HUES6 (cell line): Measurements from ENCODE around the gene PI4KB.

Source experiments
- H3K27ac ChIP-seq: 2 replicates; pipeline ENCODE4 v1.7.0; 2013; ENCODE audit warnings: low read depth, mild to moderate bottlenecking, low read length, inconsistent platforms
- H3K27me3 ChIP-seq: 2 replicates; pipeline ENCODE4 v1.6.1; 2013; ENCODE audit warnings: low read length; ENCODE audit not compliant: control insufficient read depth, insufficient read depth
- H3K36me3 ChIP-seq: 2 replicates; pipeline ENCODE4 v1.6.1; 2013; ENCODE audit warnings: low read length; ENCODE audit not compliant: control insufficient read depth, insufficient read depth
- H3K4me1 ChIP-seq: 2 replicates; pipeline ENCODE4 v1.6.1; 2013; ENCODE audit warnings: low read length; ENCODE audit not compliant: control insufficient read depth, insufficient read depth
- H3K4me3 ChIP-seq: 2 replicates; pipeline ENCODE4 v1.5.1; 2013; ENCODE audit warnings: low read depth, low read length
- H3K9ac ChIP-seq: one replicate; pipeline ENCODE4 v1.6.1; 2013; ENCODE audit warnings: mild to moderate bottlenecking, low read length
- H3K9me3 ChIP-seq: 2 replicates; pipeline ENCODE4 v1.6.1; 2013; ENCODE audit warnings: low read depth, low read length; ENCODE audit not compliant: control insufficient read depth, insufficient read depth

The PI4KB gene

DNA sequence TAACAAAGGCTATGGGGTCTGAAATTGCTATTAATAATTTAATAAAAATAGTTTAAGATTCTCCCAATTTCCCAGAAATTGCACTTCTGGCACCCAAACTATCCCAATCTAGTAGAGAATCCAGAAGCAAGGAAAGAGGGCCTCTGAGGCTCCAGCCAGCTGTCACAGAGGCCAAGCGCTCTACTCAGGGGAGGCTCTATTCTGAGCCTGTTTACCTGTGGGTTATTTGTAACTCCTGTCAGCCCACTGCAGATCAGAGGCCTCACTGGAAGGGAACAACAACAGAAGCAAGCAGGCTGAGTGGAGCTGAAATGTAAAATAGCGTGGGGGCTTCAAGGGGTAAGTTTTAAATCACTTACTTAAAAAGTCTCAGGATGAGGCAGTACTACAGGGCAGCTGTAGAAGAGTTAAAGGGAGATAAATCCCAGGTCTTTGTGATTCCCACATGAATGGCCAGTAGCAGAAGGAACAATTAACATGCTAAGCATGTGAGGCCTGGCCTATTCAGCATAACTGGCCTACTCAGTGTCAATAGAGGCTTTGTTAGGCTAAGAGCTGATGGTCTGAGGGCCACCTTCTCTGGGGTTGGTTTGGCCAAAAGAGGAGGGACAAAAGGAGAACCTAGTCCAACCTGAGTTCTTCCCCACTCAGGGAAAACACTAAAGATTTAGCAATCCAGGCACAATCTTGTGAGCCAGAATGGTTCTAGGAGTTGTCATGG lies 32.3 kb downstream of the PI4KB start:
- no peaks in the 10 kb centered on the region for H3K27me3 ChIP-seq
- peak overlapping the region; percentile 19 for H3K9ac ChIP-seq
- H3K4me1 ChIP-seq = peaks cover 22% of the 10 kb centered on the region
- peaks cover 75% of the 10 kb centered on the region for H3K36me3 ChIP-seq
- peak overlapping the region; percentile 72 for H3K27ac ChIP-seq
- H3K4me3 ChIP-seq = no peak overlapping the region
- H3K9me3 ChIP-seq = no peaks in the 10 kb centered on the region

DNA sequence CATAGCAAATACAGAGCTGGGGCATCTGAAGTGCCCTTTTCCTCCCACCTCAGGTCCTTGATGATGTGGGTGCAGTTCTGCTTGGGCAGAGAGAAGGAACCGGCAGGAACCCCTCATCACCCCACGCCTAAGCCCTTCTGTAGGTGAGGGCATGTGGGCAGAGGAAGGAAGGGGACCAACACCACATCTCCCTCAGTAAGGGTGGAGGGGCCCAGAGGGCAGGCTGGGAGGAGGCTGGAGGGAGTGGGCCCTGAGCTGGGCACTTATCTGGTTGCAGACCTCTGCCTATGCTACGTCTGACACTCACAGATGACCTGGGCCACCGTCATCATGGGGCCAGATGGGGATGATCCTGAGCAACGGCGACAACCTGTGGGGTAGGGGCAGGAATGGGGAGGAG lies 34.1 kb downstream of the PI4KB start:
- no peak overlapping the region for H3K27ac ChIP-seq

GRCh38 chr1:151292207-151293030 lies 34.8 kb downstream of the PI4KB start:
- peaks cover 78% of the 10 kb centered on the region for H3K36me3 ChIP-seq

More for the DNA sequence above, 34.1 kb downstream of the PI4KB start:
- Histone ChIP-seq H3K9me3 (no peaks in the 10 kb centered on the region), H3K27me3 (no peaks in the 10 kb centered on the region), H3K4me1 (peaks cover 25% of the 10 kb centered on the region), H3K4me3 (no peak overlapping the region), H3K9ac (no peak overlapping the region), H3K36me3 (peaks cover 77% of the 10 kb centered on the region)

GRCh38 chr1:151290709-151291303 lies 36.4 kb downstream of the PI4KB start:
- H3K9me3 ChIP-seq = no peaks in the 10 kb centered on the region
- H3K27ac ChIP-seq = no peak overlapping the region
- no peak overlapping the region for H3K9ac ChIP-seq
- peaks cover 25% of the 10 kb centered on the region for H3K4me1 ChIP-seq
- H3K4me3 ChIP-seq = no peak overlapping the region
- H3K27me3 ChIP-seq = no peaks in the 10 kb centered on the region
- H3K36me3 ChIP-seq = peaks cover 84% of the 10 kb centered on the region

More at GRCh38 chr1:151292207-151293030, 34.8 kb downstream of the PI4KB start:
- Histone ChIP-seq H3K4me3 (no peak overlapping the region), H3K9me3 (no peaks in the 10 kb centered on the region), H3K4me1 (peaks cover 25% of the 10 kb centered on the region), H3K27me3 (no peaks in the 10 kb centered on the region), H3K9ac (no peak overlapping the region), H3K27ac (no peak overlapping the region)

GRCh38 chr1:151289991-151290708 lies 37.1 kb downstream of the PI4KB start:
- H3K27me3 ChIP-seq = no peaks in the 10 kb centered on the region
- H3K9me3 ChIP-seq = no peaks in the 10 kb centered on the region
- no peak overlapping the region for H3K9ac ChIP-seq
- H3K4me1 ChIP-seq = peaks cover 19% of the 10 kb centered on the region
- peaks cover 88% of the 10 kb centered on the region for H3K36me3 ChIP-seq
- no peak overlapping the region for H3K4me3 ChIP-seq
- no peak overlapping the region for H3K27ac ChIP-seq

- Histone ChIP-seq H3K27ac (no peak overlapping the region), H3K4me1 (peaks cover 11% of the 10 kb centered on the region), H3K9ac (no peak overlapping the region), H3K4me3 (no peak overlapping the region), H3K27me3 (no peaks in the 10 kb centered on the region), H3K36me3 (peaks cover 94% of the 10 kb centered on the region), H3K9me3 (no peaks in the 10 kb centered on the region)
These were observed 37.9 kb downstream of the PI4KB start for GRCh38 chr1:151289080-151289935.

DNA sequence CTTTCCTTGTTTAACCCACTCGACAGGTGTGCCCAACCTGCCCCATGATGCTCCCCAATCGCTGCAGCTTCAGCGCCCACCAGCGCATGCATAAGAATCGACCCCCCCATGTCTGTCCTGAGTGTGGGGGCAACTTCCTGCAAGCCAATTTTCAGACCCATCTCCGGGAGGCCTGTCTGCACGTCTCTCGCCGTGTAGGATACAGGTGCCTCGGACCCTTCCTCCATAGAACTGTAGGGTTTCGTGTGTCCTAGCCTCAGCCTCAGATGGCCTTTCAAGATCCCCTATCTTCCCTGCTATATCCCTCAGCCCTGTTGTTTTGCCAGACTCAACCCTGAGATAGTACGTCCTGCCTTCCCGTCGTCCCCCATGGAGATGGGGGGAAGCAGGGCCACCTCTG lies 38.7 kb downstream of the PI4KB start:
- no peak overlapping the region for H3K4me3 ChIP-seq
- H3K9ac ChIP-seq = no peak overlapping the region

GRCh38 chr1:151287767-151288500 lies 39.3 kb downstream of the PI4KB start:
- Histone ChIP-seq H3K9me3 (no peaks in the 10 kb centered on the region), H3K27me3 (no peaks in the 10 kb centered on the region), H3K27ac (no peak overlapping the region), H3K4me1 (peaks cover 15% of the 10 kb centered on the region), H3K9ac (no peak overlapping the region), H3K4me3 (no peak overlapping the region), H3K36me3 (peaks cover 81% of the 10 kb centered on the region)

More for the DNA sequence above, 38.7 kb downstream of the PI4KB start:
- Histone ChIP-seq H3K9me3 (no peaks in the 10 kb centered on the region), H3K27ac (no peak overlapping the region), H3K27me3 (no peaks in the 10 kb centered on the region), H3K4me1 (peaks cover 9% of the 10 kb centered on the region), H3K36me3 (peaks cover 86% of the 10 kb centered on the region)

DNA sequence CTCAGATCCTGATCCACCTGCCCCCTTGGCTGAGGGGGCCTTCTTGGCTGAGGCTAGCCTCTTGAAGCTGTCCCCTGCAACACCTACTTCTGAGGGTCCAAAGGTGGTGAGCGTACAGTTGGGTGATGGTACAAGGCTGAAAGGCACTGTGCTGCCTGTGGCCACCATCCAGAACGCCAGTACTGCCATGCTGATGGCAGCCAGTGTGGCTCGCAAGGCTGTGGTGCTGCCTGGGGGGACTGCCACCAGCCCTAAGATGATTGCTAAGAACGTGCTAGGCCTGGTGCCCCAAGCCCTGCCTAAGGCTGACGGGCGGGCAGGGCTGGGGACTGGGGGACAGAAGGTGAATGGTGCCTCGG lies 39.9 kb downstream of the PI4KB start:
- Histone ChIP-seq H3K27me3 (no peaks in the 10 kb centered on the region), H3K36me3 (peaks cover 75% of the 10 kb centered on the region), H3K4me3 (no peak overlapping the region), H3K9ac (no peak overlapping the region), H3K9me3 (no peaks in the 10 kb centered on the region), H3K27ac (no peak overlapping the region), H3K4me1 (peaks cover 15% of the 10 kb centered on the region)
